PC-9 (cell line): ENCODE measurements around the gene SLC17A7. TPM values are rescaled to one million over a fixed set of nuclear protein-coding genes. Genes with fewer than 3 reads are reported as not detected.

Experiments used
- BruUV-seq: library from RNA; stranded (reverse); fragments of 400-500 nt; replicated peaks from 2 replicates; lab custom pipeline; 2021; lab: Mats Ljungman, UMichigan
- CTCF ChIA-PET: fragments of 300-600 bp; sonication (Branson Sonifier 250); formaldehyde crosslinking; loops from one replicate; lab custom pipeline; 2022; ENCODE audit warnings: antibody characterized with exemption; lab: Charles Lee
- POLR2A ChIA-PET: fragments of 300-600 bp; sonication (Branson Sonifier 250); formaldehyde crosslinking; loops from one replicate; lab custom pipeline; 2022; ENCODE audit warnings: antibody characterized with exemption; ENCODE audit not compliant: unreplicated experiment; lab: Charles Lee
- DNase-seq, 2 experiments: peaks; one replicate each; pipeline versions ENCODE4 v3.0.0 to v3.0.0-alpha.2; 2015 to 2022; ENCODE audit warnings: mixed read lengths in 1 of 2
- H2AFZ ChIP-seq: fragments of 200-600 bp; sonication (generic); 2 replicates; pipeline ENCODE4 v1.8.1; 2017; ENCODE audit warnings: antibody characterized with exemption
- H3F3A ChIP-seq: fragments of 200-600 bp; sonication (generic); 2 replicates; pipeline ENCODE4 v1.8.1; 2017; ENCODE audit warnings: antibody characterized with exemption, mild to moderate bottlenecking, low read depth; ENCODE audit not compliant: insufficient read depth
- H3K27ac ChIP-seq: fragments of 200-600 bp; sonication (generic); 2 replicates; pipeline ENCODE4 v1.6.1; 2016; ENCODE audit warnings: mixed run types
- H3K27me3 ChIP-seq: fragments of 200-600 bp; sonication (generic); 2 replicates; pipeline ENCODE4 v1.6.1; 2016; ENCODE audit warnings: low read depth, mixed run types; ENCODE audit not compliant: insufficient read depth
- H3K36me3 ChIP-seq: fragments of 200-600 bp; sonication (generic); 2 replicates; pipeline ENCODE4 v1.6.1; 2016; ENCODE audit warnings: low read depth, mixed run types
- H3K4me1 ChIP-seq: fragments of 200-600 bp; sonication (generic); replicated peaks from 2 replicates; pipeline ENCODE4 v1.6.1; 2016; ENCODE audit warnings: mixed run types; ENCODE audit not compliant: insufficient read depth
- H3K4me2 ChIP-seq: fragments of 200-600 bp; sonication (generic); 2 replicates; pipeline ENCODE4 v1.6.1; 2017; ENCODE audit warnings: mixed run types
- H3K4me3 ChIP-seq: fragments of 200-600 bp; sonication (generic); 2 replicates; pipeline ENCODE4 v1.6.1; 2016; ENCODE audit warnings: mixed run types
- H3K79me2 ChIP-seq: fragments of 200-600 bp; sonication (generic); 2 replicates; pipeline ENCODE4 v1.6.1; 2017; ENCODE audit warnings: low read depth, mixed run types
- H3K9me2 ChIP-seq: fragments of 200-600 bp; sonication (generic); 2 replicates; pipeline ENCODE4 v1.8.1; 2017; ENCODE audit warnings: mild to moderate bottlenecking; ENCODE audit not compliant: insufficient read depth
- H3K9me3 ChIP-seq: fragments of 200-600 bp; sonication (generic); 2 replicates; pipeline ENCODE4 v1.8.1; 2016; ENCODE audit warnings: low read depth; ENCODE audit not compliant: insufficient read depth
- H4K20me1 ChIP-seq: fragments of 200-600 bp; sonication (generic); 2 replicates; pipeline ENCODE4 v1.8.1; 2017; ENCODE audit not compliant: insufficient read depth
- EZH2 ChIP-seq: fragments of 200-600 bp; sonication (generic); IDR thresholded peaks from 2 replicates; pipeline ENCODE4 v1.8.0; 2017; ENCODE audit warnings: antibody characterized with exemption, low read depth
- intact Hi-C: fragments of 100-400 bp; cut with micrococcal nuclease; formaldehyde crosslinking; loops from one replicate; pipeline ENCODE4 v1.10.0; 2022; ENCODE audit not compliant: unreplicated experiment
- total RNA-seq: library from RNA; stranded (reverse); gene quantifications from 2 replicates; pipeline ENCODE4 v1.2.3, GENCODE V29; 2021
- TF ChIP-seq, protein P1 (sequence below): fragments of 200-600 bp; sonication (generic); conservative IDR thresholded peaks from 2 replicates; pipeline ENCODE4 v1.6.1; 2017; ENCODE audit warnings: mixed run types, antibody characterized with exemption, mild to moderate bottlenecking, moderate library complexity

SLC17A7 gene
- total RNA-seq, 1 experiment from 2014 or later, result 0.68 TPM

DNA sequence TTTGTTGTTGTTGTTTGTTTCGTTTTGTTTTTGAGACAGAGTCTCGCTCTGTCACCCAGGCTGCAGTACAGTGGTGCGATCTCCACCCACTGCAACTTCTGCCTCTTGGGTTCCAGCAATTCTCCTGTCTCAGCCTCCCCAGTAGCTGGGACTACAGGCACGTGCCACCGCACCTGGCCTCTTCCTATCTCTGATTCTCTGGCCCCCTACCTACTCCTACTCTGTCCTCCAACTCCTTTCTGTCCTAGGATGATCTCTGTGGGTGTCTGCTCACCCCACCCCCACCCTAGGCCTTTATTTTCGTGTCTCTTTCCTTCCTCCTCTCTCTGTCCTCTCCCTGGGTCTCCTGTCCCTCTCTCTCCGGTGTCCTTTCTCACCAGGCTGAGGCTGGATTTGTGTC is 9.1 kb upstream of the SLC17A7 start:
- intact Hi-C loops, result no loop called here
- Histone ChIP-seq H3K4me2 (peak overlapping the region; percentile 98), H2AFZ (peak overlapping the region; percentile 98; the same call in 1 of the 2 replicates), H3K9me2 (no peaks in the 10 kb centered on the region), H3K4me3 (peak overlapping the region; percentile 87), H3K27ac (0 out of 2 replicates have a peak overlapping the region, but pooled peaks have one; percentile 13), H3K36me3 (peaks cover 7% of the 10 kb centered on the region), H3K9me3 (no peaks in the 10 kb centered on the region), H3K4me1 (peaks cover 13% of the 10 kb centered on the region), H3K79me2 (peaks cover 51% of the 10 kb centered on the region), H3F3A (peaks cover 49% of the 10 kb centered on the region), H4K20me1 (no peaks in the 10 kb centered on the region), H3K27me3 (no peaks in the 10 kb centered on the region)
- CTCF ChIA-PET, result no interaction called here
- TF ChIP-seq, protein P1, sequence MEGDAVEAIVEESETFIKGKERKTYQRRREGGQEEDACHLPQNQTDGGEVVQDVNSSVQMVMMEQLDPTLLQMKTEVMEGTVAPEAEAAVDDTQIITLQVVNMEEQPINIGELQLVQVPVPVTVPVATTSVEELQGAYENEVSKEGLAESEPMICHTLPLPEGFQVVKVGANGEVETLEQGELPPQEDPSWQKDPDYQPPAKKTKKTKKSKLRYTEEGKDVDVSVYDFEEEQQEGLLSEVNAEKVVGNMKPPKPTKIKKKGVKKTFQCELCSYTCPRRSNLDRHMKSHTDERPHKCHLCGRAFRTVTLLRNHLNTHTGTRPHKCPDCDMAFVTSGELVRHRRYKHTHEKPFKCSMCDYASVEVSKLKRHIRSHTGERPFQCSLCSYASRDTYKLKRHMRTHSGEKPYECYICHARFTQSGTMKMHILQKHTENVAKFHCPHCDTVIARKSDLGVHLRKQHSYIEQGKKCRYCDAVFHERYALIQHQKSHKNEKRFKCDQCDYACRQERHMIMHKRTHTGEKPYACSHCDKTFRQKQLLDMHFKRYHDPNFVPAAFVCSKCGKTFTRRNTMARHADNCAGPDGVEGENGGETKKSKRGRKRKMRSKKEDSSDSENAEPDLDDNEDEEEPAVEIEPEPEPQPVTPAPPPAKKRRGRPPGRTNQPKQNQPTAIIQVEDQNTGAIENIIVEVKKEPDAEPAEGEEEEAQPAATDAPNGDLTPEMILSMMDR, result no peak
- TF ChIP-seq EZH2, result no peak
- no TSS peak for BruUV-seq
- POLR2A ChIA-PET, result no interaction called here
- no peak for DNase-seq

DNA sequence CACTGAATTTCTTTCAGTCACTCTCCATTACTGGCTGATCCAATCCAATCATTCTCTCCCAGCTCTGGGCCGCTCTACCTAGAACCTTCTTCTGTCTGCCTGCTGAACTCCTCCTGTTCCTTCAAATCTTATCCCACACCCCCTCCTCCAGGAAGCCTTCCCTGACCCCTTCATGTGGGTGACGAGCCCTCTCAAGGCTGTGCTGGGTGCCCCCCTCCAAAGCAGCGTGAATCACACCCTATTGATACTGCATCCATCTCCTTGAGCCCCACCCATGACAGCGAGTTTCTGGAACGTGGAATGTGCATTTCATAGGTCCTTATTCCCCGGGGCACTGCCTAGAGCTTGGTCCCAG is 7.1 kb upstream of the SLC17A7 start:
- CTCF ChIA-PET, result no interaction called here
- Histone ChIP-seq H3K27me3 (no peaks in the 10 kb centered on the region), H3K4me3 (no peak overlapping the region), H3K4me2 (no peak overlapping the region), H3K9me3 (no peaks in the 10 kb centered on the region), H3F3A (peaks cover 56% of the 10 kb centered on the region), H3K9me2 (no peaks in the 10 kb centered on the region), H4K20me1 (no peaks in the 10 kb centered on the region), H2AFZ (no peak overlapping the region), H3K4me1 (peaks cover 13% of the 10 kb centered on the region), H3K79me2 (peaks cover 33% of the 10 kb centered on the region), H3K27ac (no peak overlapping the region), H3K36me3 (peaks cover 7% of the 10 kb centered on the region; the same call in 1 of the 2 replicates)
- no TSS peak for BruUV-seq
- TF ChIP-seq, protein P1, result no peak
- TF ChIP-seq EZH2, result no peak
- POLR2A ChIA-PET, result no interaction called here
- intact Hi-C loops, result loop anchor here (10.0 kb wide), 1 partner anchor 184 kb away; no protein-coding TSS in a partner anchor
- no peak for DNase-seq

DNA sequence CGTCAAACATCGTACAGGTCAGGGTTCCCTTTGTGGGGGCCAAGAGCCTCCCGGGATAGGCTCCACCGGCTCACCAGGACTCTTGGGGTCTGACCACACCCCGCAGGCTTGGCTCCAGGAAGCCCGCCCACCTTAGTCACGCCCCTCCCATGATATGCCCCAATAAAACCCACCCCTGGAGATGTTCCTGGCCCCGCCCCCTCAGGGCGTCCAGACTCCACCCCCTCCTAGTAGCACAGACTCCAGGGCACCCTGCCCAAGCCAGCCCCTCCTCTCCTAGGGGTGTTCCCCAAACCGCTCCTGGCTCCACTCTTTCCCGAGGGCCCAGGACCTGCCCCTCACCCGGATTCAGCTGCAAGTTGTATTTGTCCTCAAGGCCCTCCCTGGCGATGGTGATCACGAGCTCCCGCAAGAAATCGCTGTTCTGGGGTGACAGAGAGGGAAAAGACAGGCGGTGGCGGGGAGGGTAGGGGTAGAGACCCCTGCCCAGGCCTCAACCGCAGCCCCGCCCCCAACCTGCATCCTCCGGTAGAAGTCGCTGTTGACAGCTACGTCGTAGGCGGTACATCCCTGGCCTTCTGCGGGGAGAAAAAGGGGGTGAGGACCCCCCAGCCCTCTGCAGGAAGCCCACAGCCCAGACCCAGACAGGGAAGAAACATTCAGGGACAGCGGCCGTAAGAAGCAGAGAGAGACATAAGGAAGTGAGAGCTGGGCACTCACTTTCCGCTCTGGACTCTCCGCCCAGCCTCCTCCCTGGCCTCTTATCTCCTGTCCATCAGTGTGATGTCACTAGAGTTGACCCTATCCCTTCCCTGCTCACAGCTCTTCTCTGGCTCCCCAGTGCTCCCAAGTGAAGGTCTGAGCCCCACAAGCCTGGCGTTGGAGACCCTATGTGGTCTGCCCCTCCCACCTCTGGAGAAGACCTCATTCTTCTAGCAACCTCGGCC is 6.4 kb upstream of the SLC17A7 start:
- CTCF ChIA-PET, result no interaction called here
- H3K27me3 ChIP-seq, result no peaks in the 10 kb centered on the region
- peaks cover 33% of the 10 kb centered on the region for H3K79me2 ChIP-seq
- no peaks in the 10 kb centered on the region for H3K9me3 ChIP-seq
- H3K36me3 ChIP-seq, result peaks cover 7% of the 10 kb centered on the region; the same call in 1 of the 2 replicates
- H3K9me2 ChIP-seq, result no peaks in the 10 kb centered on the region
- H3K4me3 ChIP-seq, result no peak overlapping the region
- POLR2A ChIA-PET, result no interaction called here
- peak in 1 of 2 experiments; percentile 33 for DNase-seq
- H4K20me1 ChIP-seq, result no peaks in the 10 kb centered on the region
- no peak for TF ChIP-seq EZH2
- TF ChIP-seq, protein P1, result no peak
- peaks cover 13% of the 10 kb centered on the region for H3K4me1 ChIP-seq
- no peak overlapping the region for H3K27ac ChIP-seq
- H2AFZ ChIP-seq, result no peak overlapping the region
- no peak overlapping the region for H3K4me2 ChIP-seq
- H3F3A ChIP-seq, result peaks cover 55% of the 10 kb centered on the region
- intact Hi-C loops, result loop anchor here (10.0 kb wide), 1 partner anchor 183 kb away; no protein-coding TSS in a partner anchor
- BruUV-seq, result no TSS peak
